Astrocyte of the cerebellum (primary cell): ENCODE results near the gene RNF180.

Experiments
- DNase-seq: peaks from one replicate; pipeline ENCODE4 v3.0.0-alpha.2; 2011; ENCODE audit warnings: low read depth
- H3K4me3 ChIP-seq: 2 replicates; pipeline ENCODE4 v1.5.1; 2011; ENCODE audit warnings: mild to moderate bottlenecking, low read depth, low read length, moderate library complexity
- in situ Hi-C: cut with HindIII; loops from 2 replicates; pipeline ENCODE4 v1.10.0; 2017; ENCODE audit warnings: low sequenced_read_pairs
- TF ChIP-seq, protein P1 (sequence below): IDR thresholded peaks from 2 replicates; pipeline ENCODE4 v1.5.1; 2012; ENCODE audit warnings: low read length, low read depth, moderate library complexity, mild to moderate bottlenecking; ENCODE audit errors: missing control alignments

Gene RNF180

GRCh38 chr5:64339769-64340168 lies 174.1 kb downstream of the RNF180 start:
- DNase-seq: no peak
- TF ChIP-seq, protein P1, sequence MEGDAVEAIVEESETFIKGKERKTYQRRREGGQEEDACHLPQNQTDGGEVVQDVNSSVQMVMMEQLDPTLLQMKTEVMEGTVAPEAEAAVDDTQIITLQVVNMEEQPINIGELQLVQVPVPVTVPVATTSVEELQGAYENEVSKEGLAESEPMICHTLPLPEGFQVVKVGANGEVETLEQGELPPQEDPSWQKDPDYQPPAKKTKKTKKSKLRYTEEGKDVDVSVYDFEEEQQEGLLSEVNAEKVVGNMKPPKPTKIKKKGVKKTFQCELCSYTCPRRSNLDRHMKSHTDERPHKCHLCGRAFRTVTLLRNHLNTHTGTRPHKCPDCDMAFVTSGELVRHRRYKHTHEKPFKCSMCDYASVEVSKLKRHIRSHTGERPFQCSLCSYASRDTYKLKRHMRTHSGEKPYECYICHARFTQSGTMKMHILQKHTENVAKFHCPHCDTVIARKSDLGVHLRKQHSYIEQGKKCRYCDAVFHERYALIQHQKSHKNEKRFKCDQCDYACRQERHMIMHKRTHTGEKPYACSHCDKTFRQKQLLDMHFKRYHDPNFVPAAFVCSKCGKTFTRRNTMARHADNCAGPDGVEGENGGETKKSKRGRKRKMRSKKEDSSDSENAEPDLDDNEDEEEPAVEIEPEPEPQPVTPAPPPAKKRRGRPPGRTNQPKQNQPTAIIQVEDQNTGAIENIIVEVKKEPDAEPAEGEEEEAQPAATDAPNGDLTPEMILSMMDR: no peak
- in situ Hi-C loops: no loop called here
- no peak overlapping the region for H3K4me3 ChIP-seq

DNA sequence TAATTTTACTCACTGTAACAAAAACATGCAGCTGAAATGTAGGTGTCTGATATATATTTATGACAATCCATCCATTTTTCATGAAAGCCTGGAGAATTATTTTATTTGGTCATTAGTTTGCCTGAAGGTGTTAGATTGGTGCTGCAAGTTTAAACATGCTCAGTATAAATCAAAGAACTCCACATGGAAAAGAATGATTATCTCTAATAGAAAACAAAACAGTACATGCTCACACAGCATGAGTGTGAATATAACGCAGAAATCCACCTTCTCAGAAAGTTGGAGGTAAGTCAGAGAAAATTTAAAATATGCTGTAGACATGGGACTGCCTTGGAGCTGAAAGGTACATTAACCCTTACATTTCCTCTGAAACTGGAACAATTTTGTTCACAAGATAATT lies 174.7 kb downstream of the RNF180 start:
- TF ChIP-seq, protein P1: no peak
- no peak for DNase-seq
- H3K4me3 ChIP-seq: no peak overlapping the region
- in situ Hi-C loops: no loop called here

GRCh38 chr5:64341340-64341739 lies 175.7 kb downstream of the RNF180 start:
- H3K4me3 ChIP-seq: no peak overlapping the region
- no peak for DNase-seq
- in situ Hi-C loops: no loop called here
- TF ChIP-seq, protein P1: no peak

GRCh38 chr5:64344501-64344900 lies 178.9 kb downstream of the RNF180 start:
- H3K4me3 ChIP-seq: no peak overlapping the region
- TF ChIP-seq, protein P1: no peak
- DNase-seq: no peak
- in situ Hi-C loops: no loop called here

- H3K4me3 ChIP-seq: no peak overlapping the region
- DNase-seq: no peak
- TF ChIP-seq, protein P1: no peak
- in situ Hi-C loops: no loop called here
These were observed 181.7 kb downstream of the RNF180 start for GRCh38 chr5:64347309-64347708.

- in situ Hi-C loops: no loop called here
- DNase-seq: no peak
- TF ChIP-seq, protein P1: no peak
- no peak overlapping the region for H3K4me3 ChIP-seq
These were observed 198.8 kb downstream of the RNF180 start for GRCh38 chr5:64364426-64364825.

- TF ChIP-seq, protein P1: no peak
- peak; percentile 24 for DNase-seq
- H3K4me3 ChIP-seq: no peak overlapping the region
- in situ Hi-C loops: no loop called here
These were observed 219.1 kb downstream of the RNF180 start for GRCh38 chr5:64384765-64385164.
